HepG2 (cell line): ENCODE results near the gene ASAP2. TPM values are rescaled to one million over a fixed set of nuclear protein-coding genes. Genes with fewer than 3 reads are reported as not detected.

Experiments
- AGO2 ChIP-seq: fragments of 200-400 bp; formaldehyde crosslinking; optimal IDR thresholded peaks from 2 replicates; pipeline ENCODE3; 2017; ENCODE audit warnings: mild to moderate bottlenecking, low read depth, low read length, moderate library complexity
- KDM6A ChIP-seq: IDR thresholded peaks from 2 replicates; pipeline ENCODE4 v1.6.1; 2016; ENCODE audit warnings: low read depth
- MYNN ChIP-seq: sonication (generic); formaldehyde crosslinking; IDR thresholded peaks from 2 replicates; pipeline ENCODE4 v1.4.0; 2020; ENCODE audit warnings: mild to moderate bottlenecking, low read depth, missing genetic modification reagents
- POLR2G ChIP-seq: fragments of 200-400 bp; formaldehyde crosslinking; IDR thresholded peaks from 2 replicates; pipeline ENCODE4 v1.6.1; 2018; ENCODE audit warnings: mild to moderate bottlenecking, low read depth, low read length, moderate library complexity
- TBX2 ChIP-seq: sonication (generic); formaldehyde crosslinking; IDR thresholded peaks from 2 replicates; pipeline ENCODE4 v1.5.0; 2020; ENCODE audit warnings: missing genetic modification reagents, mild to moderate bottlenecking, borderline replicate concordance
- TCF12 ChIP-seq, 2 experiments: fragments of 450-650 bp in 1 of 2; sonication (generic) in 1 of 2; formaldehyde crosslinking in 1 of 2; IDR thresholded peaks; 2 replicates each; pipeline versions ENCODE4 v1.6.1 to v1.8.0; 2017 to 2022; ENCODE audit warnings: antibody characterized with exemption in 1 of 2, mild to moderate bottlenecking in 1 of 2, missing genetic modification reagents in 1 of 2, moderate library complexity in 1 of 2
- ZNF556 ChIP-seq: sonication (generic); formaldehyde crosslinking; IDR thresholded peaks from 2 replicates; pipeline ENCODE4 v1.4.0; 2020; ENCODE audit warnings: mild to moderate bottlenecking, missing genetic modification reagents, borderline replicate concordance
- ZNF562 ChIP-seq: sonication (generic); formaldehyde crosslinking; IDR thresholded peaks from 2 replicates; pipeline ENCODE4 v1.8.0; 2022; ENCODE audit warnings: missing genetic modification reagents, borderline replicate concordance
- ZNF674 ChIP-seq: sonication (generic); formaldehyde crosslinking; IDR thresholded peaks from 2 replicates; pipeline ENCODE4 v1.5.0; 2020; ENCODE audit warnings: low read depth, mild to moderate bottlenecking, missing genetic modification reagents
- polyA plus RNA-seq, 8 experiments: library from polyadenylated mRNA; depleted of rRNA in 3 of 8; stranded (reverse) in 7 of 8; unstranded in 1 of 8; fragments of >200 nt; fragmentation: Illumina TruSeq in 4 of 8; extraction: Trizol in 4 of 8; gene quantifications; 2 replicates each; pipeline versions ENCODE4 v1.2.1 to v1.2.3, GENCODE V29; 2011 to 2016; ENCODE audit warnings: low read depth in 4 of 8, missing spikeins in 1 of 8, mixed read lengths in 1 of 8; ENCODE audit not compliant: insufficient read depth in 1 of 8
- total RNA-seq, 5 experiments: library from RNA; depleted of rRNA; stranded (reverse); fragments of >200 nt; fragmentation: Illumina TruSeq; extraction: Trizol; gene quantifications; 2 replicates each; pipeline ENCODE4 v1.2.3, GENCODE V29; 2016; ENCODE audit warnings: low read depth in 1 of 5
- TF ChIP-seq, protein P1 (sequence below), 2 experiments: fragments of 450-650 bp in 1 of 2; sonication (generic) in 1 of 2; formaldehyde crosslinking in 1 of 2; IDR thresholded peaks; 2 replicates each; pipeline versions ENCODE4 v1.6.1 to v1.8.0; 2016 to 2022; ENCODE audit warnings: antibody characterized with exemption in 1 of 2, mild to moderate bottlenecking in 1 of 2, missing genetic modification reagents in 1 of 2
- TF ChIP-seq, protein P2 (sequence below): sonication (generic); formaldehyde crosslinking; IDR thresholded peaks from 2 replicates; pipeline ENCODE4 v1.9.0; 2021; ENCODE audit warnings: missing genetic modification reagents, borderline replicate concordance
- TF ChIP-seq, protein P3 (sequence below): sonication (generic); formaldehyde crosslinking; IDR thresholded peaks from 2 replicates; pipeline ENCODE4 v1.4.0; 2020; ENCODE audit warnings: missing genetic modification reagents, low read depth, mild to moderate bottlenecking, borderline replicate concordance
- TF ChIP-seq, protein P4 (sequence below): sonication (generic); formaldehyde crosslinking; IDR thresholded peaks from 2 replicates; pipeline ENCODE4 v1.5.1; 2020; ENCODE audit warnings: missing genetic modification reagents, mild to moderate bottlenecking, borderline replicate concordance

ASAP2 gene
- total and polyA plus RNA-seq, 2 of the 13 experiments (the other 11 are each of a cell fraction or from before 2014, with no cell fraction given): 7.3 to 22.3 TPM

DNA sequence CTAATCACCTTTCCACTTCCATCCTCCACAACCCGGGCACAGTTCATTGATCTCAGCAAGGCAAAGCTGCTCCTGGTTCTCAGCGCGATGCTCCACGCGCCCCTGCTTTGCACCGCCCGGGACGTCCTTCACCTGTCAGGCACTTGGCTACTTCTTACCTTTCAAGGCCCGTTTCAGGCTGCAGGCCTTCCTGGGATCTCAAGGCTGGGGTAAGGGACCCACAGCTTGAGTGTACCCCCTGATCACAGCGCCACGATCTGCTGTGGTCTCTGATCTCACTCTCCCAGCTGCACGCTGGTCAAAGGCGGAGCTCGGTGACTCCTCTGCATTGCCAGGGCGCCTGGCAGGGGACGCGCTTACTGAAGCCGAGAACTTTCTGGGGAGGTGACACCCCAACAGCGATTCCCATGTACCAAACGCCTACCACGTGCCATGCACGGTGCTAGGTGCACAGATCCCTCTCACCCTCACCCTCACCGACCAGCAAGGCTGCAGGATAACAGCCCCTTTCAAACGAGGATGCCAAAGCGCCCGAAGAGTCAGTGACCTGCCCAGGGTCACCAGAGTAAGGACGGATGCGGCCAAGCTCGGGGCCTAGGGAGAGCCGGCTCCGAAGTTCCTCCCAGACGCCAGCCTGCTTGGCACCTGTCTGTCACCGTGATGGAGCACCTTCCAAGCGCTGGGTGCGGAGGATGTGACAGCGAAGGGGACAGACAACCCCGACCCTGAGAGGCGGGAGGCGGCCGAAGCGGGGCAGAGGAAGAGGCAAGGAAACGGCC lies 215.9 kb downstream of the ASAP2 start (continued):
- TF ChIP-seq, protein P1, sequence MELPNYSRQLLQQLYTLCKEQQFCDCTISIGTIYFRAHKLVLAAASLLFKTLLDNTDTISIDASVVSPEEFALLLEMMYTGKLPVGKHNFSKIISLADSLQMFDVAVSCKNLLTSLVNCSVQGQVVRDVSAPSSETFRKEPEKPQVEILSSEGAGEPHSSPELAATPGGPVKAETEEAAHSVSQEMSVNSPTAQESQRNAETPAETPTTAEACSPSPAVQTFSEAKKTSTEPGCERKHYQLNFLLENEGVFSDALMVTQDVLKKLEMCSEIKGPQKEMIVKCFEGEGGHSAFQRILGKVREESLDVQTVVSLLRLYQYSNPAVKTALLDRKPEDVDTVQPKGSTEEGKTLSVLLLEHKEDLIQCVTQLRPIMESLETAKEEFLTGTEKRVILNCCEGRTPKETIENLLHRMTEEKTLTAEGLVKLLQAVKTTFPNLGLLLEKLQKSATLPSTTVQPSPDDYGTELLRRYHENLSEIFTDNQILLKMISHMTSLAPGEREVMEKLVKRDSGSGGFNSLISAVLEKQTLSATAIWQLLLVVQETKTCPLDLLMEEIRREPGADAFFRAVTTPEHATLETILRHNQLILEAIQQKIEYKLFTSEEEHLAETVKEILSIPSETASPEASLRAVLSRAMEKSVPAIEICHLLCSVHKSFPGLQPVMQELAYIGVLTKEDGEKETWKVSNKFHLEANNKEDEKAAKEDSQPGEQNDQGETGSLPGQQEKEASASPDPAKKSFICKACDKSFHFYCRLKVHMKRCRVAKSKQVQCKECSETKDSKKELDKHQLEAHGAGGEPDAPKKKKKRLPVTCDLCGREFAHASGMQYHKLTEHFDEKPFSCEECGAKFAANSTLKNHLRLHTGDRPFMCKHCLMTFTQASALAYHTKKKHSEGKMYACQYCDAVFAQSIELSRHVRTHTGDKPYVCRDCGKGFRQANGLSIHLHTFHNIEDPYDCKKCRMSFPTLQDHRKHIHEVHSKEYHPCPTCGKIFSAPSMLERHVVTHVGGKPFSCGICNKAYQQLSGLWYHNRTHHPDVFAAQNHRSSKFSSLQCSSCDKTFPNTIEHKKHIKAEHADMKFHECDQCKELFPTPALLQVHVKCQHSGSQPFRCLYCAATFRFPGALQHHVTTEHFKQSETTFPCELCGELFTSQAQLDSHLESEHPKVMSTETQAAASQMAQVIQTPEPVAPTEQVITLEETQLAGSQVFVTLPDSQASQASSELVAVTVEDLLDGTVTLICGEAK (IDR thresholded peaks at IDR 0.05): no peak
- TF ChIP-seq, protein P1 (CRISPR knock-in tag; IDR thresholded peaks at IDR 0.05): peak; percentile 75
- TF ChIP-seq TBX2 (CRISPR knock-in tag): peak; percentile 2
- no peak for TF ChIP-seq MYNN (CRISPR knock-in tag)
- no peak for TF ChIP-seq ZNF562 (CRISPR knock-in tag)
- TF ChIP-seq ZNF674 (CRISPR knock-in tag): 0 out of 2 replicates have a peak, but pooled peaks have one; percentile 70
- TF ChIP-seq, protein P2, sequence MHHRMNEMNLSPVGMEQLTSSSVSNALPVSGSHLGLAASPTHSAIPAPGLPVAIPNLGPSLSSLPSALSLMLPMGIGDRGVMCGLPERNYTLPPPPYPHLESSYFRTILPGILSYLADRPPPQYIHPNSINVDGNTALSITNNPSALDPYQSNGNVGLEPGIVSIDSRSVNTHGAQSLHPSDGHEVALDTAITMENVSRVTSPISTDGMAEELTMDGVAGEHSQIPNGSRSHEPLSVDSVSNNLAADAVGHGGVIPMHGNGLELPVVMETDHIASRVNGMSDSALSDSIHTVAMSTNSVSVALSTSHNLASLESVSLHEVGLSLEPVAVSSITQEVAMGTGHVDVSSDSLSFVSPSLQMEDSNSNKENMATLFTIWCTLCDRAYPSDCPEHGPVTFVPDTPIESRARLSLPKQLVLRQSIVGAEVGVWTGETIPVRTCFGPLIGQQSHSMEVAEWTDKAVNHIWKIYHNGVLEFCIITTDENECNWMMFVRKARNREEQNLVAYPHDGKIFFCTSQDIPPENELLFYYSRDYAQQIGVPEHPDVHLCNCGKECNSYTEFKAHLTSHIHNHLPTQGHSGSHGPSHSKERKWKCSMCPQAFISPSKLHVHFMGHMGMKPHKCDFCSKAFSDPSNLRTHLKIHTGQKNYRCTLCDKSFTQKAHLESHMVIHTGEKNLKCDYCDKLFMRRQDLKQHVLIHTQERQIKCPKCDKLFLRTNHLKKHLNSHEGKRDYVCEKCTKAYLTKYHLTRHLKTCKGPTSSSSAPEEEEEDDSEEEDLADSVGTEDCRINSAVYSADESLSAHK (CRISPR knock-in tag): no peak
- TF ChIP-seq, protein P3, sequence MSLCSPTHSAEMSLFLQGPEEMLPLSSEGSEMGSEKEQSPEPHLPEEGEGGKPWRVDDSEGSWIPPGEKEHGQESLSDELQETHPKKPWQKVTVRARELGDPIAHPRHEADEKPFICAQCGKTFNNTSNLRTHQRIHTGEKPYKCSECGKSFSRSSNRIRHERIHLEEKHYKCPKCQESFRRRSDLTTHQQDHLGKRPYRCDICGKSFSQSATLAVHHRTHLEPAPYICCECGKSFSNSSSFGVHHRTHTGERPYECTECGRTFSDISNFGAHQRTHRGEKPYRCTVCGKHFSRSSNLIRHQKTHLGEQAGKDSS (CRISPR knock-in tag): no peak
- TF ChIP-seq ZNF556: no peak
- no peak for TF ChIP-seq KDM6A
- TF ChIP-seq AGO2: peak; percentile 64
- no peak for TF ChIP-seq TCF12 (IDR thresholded peaks at IDR 0.05)
- TF ChIP-seq TCF12 (CRISPR knock-in tag; IDR thresholded peaks at IDR 0.05): no peak; the same call in 1 of the 2 replicates
- TF ChIP-seq POLR2G: no peak
- TF ChIP-seq, protein P4, sequence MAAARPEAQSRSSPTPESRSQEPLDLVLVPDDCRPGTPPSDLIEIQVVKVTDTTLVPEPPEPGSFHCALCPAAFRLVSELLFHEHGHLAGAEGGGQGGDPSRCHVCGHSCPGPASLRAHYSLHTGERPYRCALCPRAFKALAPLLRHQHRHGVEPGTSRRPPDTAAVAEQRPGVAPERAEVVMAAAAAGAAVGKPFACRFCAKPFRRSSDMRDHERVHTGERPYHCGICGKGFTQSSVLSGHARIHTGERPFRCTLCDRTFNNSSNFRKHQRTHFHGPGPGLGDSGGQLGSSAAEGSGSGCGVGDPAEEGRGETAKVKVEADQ (CRISPR knock-in tag): no peak
